Activated CD8-positive, alpha-beta memory T cell treated with anti-CD3 and anti-CD28 coated beads, Interleukin-2, amount 50 U/mL, for 24 hours (primary cell): Measurements from ENCODE around the gene LRRC4C.

Experiments
- DNase-seq: peaks from one replicate; pipeline ENCODE4 v3.0.0-alpha.2; 2020; ENCODE audit errors: extremely low read depth

LRRC4C gene

DNA sequence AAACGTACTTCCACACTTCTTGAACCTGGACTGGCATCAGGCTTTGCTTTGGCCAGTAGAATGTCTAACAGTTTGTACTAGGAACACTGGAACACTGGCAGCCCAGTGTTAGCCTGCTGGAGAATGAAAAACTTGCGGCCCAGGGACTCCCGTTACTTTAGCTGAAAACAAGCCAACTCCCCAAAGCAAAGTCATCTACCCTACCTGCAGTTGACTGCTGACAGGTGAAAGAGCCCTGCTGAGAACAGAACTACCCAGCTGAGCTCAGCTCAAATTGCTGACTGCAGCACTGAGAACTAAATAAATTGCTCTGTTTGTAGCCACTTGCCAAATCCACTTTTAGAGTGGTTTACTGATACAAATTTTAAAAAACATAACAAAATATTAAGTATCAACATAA, 342.5 kb downstream of the LRRC4C start:
- DNase-seq, result no peak

DNA sequence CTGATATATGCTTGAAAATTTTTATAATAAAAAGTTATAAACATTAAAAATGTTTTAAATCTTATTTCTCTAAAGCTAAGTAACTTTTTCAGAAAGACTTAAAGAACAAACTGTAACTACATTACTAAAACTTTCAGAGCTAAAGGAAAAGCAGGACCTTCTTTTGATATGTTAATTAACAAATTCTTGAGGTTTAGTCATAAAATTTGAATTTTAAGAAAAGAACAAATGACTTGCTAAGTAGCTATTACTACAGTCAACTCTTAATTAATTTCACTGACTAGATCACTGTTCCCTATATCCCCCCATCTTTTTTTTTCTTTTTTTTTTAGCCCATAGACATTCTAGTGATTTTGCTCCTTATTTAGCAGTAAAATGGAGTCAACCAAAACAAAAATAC, 344.4 kb downstream of the LRRC4C start:
- DNase-seq, result no peak

DNA sequence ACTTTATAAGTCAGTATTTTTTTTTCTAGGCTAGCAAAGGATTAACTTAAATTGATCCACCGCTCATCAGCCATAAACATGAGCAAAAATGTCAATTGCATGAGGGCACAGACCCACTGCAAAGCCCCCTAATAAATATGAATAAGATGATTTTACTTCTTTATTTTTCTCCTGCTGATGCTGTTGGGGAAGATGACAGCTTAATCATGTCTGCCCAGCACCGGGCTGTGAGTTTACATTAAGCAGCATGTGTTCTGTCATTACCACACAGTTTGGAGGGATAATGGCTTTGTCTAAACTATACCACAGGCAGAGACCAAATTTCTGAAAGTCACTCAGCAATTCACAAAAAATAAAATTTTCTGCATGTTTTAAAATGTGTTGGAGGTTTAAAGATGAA, 346.3 kb downstream of the LRRC4C start:
- DNase-seq, result no peak

DNA sequence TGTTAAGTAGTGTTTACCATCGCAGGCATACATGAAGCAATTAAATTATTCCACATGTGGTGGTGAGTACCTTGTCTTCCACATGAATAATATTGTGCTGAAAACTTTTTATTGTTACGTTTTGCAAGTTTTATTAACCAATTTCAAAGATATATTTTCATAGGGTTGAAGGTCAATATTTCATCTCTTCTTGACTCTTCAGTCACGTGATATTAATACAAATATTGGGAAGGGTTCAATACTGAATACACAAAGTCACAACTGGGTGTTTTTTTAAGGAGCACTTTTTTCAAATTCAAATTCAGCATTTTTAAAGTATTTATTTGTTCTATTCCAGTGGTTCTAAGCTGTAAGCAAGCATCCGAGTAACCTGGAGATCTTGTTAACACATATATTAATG, 348.9 kb downstream of the LRRC4C start:
- no peak for DNase-seq

DNA sequence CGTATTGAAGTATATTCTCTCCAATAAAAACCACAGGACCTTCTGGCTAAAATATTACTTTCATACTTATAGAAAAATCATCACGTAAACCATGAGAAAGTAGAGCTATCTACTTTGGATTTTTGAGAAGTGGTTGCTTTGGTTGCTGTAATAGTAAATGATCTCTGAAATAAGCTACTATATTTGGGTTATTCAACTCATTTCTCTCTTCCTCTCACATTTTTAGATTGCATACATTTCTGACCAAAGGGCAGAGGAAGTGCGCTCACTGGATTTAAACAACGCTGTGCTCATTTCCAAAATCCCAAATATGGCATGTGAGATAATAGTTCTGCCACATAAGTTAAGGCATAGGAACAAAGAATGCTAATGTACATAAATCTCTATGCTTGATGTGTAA, 357.0 kb downstream of the LRRC4C start:
- no peak for DNase-seq

DNA sequence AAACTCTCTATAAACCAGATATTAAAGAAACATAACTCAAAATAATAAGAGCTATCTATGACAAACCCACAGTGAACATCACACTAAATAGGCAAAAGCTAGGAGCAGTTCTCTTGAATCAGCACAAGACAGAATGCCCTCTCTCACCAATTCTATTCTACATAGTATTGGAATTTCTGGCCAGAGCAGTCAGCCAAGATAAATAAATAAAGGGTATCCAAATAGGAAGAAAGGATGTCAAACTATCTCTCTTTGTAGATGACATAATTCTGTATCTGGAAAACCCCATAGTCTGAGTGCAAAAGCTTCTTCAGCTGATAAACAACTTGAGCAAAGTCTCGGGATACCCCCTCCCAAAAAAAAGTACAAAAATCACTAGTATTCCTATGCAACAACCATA, 359.8 kb downstream of the LRRC4C start:
- DNase-seq, result no peak

DNA sequence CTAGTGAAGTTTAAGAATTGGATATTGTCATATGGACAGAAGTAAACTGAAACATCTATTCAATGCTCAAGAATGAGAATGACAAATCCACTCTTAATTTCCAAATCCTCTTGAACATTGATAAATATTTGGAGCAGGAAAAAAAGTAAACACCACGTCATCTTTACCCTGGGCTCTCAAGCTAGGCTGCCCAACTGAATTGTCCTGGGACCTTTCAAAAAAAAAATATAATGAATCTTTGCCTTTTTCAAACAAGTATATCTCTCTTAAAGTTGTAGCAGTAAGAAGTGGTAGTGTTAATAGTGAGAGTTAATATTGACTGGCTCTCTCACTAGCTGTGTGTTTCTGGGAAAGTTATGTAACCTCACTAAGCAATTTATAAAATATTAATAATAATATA, 374.3 kb downstream of the LRRC4C start:
- DNase-seq, result no peak

DNA sequence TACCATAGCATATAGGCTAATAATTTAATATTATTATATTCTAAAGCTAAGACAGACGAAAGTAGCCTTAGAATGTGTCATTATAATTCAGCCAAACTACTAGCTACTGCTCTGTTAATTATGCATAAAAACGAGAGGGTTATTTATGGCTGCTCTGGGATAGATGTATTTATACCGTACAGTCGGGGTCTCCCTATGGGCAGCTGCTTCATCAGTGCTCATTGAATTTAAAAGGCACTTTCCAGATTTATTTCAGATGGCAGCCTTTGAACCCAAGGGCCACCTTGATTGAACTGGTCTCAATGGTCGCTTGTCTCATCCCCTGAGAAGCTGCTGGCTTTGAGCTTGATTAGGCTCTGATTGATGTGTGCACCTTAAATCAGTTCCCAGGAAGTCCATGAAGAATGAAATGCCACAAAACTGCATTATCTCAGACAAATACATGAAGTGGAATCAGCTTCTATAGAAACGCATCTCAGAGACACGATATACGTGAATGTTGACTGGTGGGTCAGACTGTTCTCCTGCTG, 377.6 kb downstream of the LRRC4C start:
- no peak for DNase-seq

DNA sequence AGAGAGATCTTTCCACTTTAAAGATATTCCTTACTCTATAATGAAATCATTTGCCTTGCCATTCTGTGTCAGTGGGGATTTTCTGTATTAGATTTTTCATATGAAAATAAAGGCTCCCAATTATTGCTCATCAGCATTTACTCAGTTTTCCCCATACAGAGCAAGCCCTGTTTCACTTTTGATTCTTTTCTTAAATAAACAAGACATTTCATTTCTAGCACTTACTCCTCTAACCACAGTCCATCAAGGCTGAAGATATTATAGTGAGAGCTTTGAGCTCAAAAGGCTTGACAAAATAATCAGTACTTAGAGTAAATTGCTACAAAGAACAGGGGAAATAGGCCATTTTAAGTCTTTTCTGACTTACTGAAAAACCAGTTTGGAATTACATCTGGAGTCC, 385.1 kb downstream of the LRRC4C start:
- no peak for DNase-seq

DNA sequence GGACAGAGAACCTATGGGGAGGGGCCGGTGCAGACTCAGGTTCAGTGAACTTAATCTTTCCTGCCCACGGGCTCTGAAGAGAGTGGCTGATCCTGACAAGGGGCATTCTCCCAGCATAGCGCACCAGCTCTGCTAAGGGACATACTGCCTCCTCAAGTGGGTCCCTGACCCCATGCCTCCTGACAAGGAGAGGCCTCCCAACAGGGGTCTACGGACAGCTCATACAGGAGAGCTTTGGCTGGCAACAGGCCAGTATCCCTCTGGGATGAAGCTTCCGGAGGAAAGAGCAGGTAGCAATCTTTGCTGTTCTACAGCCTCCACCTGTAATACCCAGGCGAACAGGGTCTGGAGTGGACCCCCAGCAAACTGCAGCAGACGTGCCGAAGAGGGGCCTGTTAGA, 394.0 kb downstream of the LRRC4C start:
- DNase-seq, result no peak

DNA sequence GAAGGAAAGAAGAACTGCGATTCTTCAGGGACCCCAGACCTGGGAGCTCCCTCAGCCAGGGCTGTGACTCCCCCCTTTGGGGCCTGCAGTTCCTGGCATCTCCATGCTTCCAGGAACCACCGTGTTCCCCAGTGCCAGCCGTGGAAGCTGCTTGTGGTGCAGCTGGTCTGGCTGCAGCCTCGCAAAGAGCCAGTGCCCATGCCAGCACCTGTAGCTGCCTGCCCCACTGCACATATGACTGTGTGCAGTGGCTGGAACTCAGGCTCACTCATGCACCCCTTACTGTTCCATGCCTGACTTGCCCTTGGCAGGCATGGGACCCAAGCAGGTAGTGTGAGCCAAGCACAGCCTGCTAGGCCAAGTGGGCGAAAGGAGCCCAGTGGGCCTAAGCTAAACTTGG, 401.3 kb downstream of the LRRC4C start:
- no peak for DNase-seq

DNA sequence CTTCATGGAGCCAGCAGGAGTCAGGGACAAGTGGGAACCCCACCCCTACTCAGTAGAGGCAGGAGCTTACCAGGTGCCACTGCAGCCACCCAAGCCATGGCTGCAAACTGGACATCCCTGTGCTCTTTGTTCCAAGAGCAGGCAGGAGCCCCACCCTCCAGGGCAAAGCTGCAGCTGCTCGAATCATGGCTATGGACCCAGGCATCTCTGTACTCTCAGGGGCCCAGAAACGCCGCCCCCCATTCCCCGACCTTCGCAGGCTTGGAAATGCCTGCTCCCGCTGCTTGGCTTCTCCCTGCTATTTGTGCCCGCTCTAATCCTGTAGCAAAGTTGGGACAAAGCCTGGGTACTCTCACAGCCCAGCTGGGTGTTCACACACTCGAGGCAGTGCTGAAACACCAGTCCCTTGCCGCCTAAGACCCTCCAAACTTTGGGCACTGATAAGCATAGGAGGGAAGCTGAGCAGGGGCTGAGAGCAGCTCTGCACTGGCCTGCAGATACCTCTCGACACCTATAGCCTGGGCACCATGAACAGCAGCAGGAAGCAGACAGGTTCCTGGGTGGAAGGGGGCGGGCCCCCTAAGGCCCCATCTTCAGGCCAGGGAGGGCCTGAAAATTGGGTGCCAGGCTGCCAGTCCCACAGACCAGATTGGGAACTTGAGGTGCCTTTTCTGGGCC, 402.4 kb downstream of the LRRC4C start:
- DNase-seq, result no peak

DNA sequence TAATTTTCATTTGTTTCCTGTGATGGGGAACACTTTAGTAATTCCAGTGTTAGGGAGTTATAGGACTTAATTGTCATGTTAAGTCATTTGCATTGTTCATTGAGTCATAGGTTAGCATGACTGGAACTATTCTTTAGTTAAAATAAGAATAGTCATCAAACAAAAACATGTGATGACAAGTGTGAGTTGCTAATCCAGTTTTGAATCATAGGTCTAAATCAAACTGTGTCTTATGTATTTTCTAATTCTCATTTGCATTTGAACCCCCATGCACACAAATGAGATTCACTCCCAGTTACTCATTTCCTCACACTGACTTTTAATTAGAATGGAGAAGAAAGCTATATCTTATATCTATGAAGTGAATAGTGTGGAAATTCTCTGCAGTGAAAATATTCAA, 405.6 kb downstream of the LRRC4C start:
- DNase-seq, result no peak

DNA sequence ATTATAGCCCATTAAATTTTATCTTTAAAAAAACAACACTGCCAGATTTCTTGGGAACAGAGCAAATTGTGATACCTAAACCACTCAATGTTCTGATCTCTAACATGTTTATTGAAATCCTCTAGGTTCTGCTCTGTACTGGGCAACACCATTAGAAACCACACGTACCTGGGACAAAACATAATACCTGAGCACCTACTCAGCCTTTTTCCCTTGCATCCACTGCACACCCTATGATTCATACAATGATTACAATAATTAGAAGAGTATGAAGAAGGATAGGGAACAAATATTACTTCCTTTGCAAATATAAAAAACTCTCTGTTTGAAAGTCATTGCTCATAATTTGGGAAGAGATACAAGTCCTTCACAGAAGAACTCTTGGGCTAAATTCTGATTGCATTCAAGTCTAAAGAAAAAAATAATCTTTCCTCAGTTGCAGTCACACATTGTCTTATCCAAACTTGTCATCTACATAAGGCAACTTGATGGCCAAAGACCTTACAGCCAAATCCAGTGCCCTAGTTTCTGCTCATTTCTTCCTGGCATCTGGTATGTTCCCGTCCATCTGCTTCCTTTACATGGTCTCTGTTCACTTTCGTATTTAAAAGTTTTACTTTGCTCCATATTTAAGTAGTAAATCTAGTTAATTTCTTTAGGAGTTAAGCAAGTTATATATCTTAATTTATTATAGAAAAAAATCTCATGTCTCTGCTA, 407.4 kb downstream of the LRRC4C start:
- DNase-seq, result no peak

DNA sequence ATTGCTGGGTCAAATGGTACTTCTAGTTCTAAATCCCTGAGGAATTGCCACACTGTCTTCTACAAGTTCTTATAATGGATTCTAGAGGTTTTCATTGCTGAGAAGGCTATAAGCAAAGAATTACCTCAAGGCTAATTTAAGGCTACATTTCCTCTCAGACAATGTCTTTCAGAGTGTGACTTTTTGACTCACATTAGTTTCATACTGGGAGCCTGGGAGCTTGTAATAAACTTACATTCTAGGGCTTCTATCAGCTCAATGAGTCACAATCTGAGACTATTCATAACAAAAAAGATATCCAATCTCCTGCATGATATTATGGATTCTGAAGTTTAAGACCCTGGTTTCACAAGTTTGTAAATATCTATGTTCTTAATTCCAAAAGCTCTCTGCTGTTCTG, 408.7 kb downstream of the LRRC4C start:
- no peak for DNase-seq

DNA sequence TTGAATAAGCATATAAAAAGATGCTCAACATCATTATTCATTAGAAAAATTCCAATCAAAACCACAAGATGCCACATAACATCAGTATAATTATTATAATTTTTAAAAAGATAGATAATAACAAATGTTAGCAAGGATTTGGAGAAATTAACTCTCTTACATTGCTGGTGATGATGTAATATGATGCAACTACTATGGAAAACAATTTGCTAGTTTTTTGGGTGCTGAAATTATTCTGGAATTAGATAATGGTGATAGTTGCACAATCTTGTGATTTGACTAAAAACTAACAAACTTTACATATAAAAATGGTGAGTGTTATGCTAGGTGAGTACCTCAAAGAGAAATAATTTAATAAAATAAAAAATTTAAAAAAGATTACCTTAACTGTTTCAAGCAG, 412.2 kb downstream of the LRRC4C start:
- DNase-seq, result no peak

DNA sequence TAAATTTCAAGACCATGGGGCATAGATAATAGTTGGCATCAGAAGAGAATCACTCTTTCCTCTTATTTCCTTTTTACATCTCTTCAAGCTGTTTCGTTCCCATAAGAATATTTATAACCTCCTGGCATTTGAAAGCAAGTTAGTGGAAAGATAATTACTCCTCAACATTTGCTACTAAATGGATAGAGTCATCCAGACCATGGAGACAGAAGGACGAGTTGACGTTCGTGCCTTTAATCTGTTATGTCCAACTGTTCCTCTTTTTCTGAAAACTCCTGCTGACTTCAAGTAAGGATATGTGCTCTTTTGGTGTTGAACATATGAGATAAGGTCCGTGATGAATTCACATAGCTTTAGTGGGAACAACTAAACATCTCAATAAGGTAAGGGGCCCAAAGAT, 414.2 kb downstream of the LRRC4C start:
- no peak for DNase-seq

DNA sequence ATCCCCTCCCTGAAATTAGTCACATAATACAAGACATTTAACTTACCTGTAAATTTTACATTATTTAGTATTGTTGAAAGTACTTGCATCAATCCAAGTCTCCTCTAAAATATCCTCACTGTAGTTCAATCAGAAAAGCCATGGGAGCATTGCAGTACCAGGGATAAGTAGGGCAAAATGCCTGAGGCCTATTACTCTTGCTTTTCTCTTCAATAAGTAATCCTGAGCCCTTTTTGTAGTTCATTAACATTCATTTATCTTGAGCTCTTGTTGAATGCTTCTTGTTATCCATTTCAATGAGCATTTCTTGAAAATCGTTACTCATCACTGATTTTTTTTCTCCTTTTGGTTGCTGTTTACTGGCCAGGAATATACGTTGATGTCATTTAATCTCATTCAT, 414.7 kb downstream of the LRRC4C start:
- no peak for DNase-seq

DNA sequence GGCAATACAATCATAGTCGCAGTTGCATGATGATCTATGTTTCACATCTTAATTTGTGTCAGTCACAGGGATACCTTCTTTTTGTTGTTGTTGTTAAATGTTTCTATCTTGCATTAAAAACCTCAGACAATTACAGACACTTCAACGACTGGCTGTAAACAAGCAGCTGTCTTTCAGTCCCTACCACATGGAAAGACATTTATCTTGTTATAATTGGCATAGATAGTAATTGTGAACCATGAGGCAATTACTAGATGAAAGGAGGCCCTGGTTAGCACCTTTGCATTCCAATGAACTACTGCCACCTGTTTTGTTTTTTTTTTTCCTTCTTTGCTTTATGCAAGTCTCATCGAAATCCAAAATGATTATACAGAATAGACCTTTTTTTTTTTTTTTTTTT, 416.8 kb downstream of the LRRC4C start:
- no peak for DNase-seq

DNA sequence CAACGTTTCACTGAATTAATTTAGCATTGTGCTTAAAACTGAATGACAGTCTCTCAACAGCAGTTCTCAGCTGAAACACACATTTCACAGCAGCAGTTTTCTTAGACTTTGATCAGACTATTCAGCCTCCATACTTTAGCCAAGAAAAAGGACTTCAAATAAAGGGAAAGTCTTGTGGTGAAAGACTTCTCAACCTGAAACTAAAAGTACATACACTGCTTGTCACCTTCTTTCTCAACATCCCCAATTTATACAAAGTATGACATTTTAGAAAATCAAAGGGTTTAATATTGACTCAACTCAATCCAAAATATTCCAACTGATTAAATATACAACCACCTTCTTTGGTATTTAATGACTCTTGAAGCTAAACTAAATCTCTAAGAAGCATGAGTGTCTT, 419.0 kb downstream of the LRRC4C start:
- DNase-seq, result no peak

DNA sequence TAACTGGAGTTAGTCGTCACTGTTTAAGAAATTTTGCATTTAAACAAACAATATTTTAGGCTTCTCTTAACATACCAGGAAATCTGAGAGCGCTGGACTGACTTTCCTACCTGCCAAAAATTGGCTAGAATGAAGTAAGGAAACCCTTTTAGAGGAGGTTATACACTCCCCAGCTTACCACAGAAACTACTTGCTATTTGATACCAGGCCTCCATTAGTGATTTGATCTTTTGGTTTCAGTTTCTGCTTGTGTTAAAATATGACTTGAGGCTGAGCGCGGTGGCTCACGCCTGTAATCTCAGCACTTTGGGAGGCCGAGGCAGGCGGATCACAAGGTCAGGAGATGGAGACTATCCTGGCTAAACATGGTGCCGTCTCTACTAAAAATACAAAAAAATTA, 419.9 kb downstream of the LRRC4C start:
- no peak for DNase-seq

DNA sequence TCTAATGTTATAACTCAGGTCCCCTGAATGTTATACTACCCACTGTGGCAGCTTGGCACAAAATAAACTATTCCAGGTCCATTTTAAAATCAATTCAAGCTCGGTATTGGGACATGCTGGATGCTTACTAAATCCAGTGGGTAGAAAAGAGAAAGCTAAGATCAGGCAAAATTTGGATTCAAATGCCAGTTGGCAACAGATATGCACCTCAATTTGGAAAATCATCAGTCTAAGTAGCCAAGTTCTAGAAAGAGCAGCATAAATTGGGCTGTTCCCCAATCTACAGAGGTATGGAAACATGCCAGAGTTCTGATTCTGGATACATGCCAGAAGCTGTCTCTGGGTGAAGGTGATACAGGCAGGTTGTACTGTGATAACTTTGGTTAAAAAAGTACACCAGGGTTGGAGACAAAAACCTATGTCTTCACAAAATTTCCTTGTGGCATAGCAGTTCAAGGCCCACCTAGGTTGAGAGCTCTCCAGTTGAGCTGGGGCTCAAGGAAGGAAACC, 427.8 kb downstream of the LRRC4C start:
- no peak for DNase-seq

DNA sequence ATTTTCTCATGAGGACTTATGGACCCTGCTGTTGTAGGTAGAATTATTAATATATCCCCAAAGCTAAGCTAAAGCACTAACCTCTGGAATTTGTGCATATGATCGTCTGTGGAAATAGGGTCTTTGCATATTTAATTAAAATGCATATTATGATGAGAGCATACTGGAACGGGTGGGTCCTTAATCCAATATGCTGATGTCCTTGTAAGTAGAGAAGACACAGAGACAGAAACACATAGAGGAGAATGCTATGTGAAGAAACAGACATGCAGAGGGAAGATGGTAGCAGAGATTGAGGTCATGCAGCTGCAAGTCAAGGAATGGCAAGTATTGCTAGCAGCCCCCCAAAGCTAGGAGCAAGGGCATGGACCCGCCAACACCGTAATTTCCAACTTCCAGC, 439.2 kb downstream of the LRRC4C start:
- DNase-seq, result no peak
